Hepatocyte (in vitro differentiated cells): ENCODE measurements around the gene IARS1. TPM values are rescaled to one million over a fixed set of nuclear protein-coding genes. Genes with fewer than 3 reads are reported as not detected.

Source experiments
- DNase-seq: peaks from one replicate; pipeline ENCODE4 v3.0.0-alpha.2; 2016; ENCODE audit warnings: low spot score
- H2AFZ ChIP-seq: fragments of 200-600 bp; sonication (generic); 2 replicates; pipeline ENCODE4 v1.6.0; 2016; ENCODE audit warnings: antibody characterized with exemption, mild to moderate bottlenecking
- H3K27ac ChIP-seq: fragments of 200-600 bp; sonication (generic); 2 replicates; pipeline ENCODE4 v1.5.1; 2016; ENCODE audit warnings: mild to moderate bottlenecking
- H3K27me3 ChIP-seq: fragments of 200-600 bp; sonication (generic); 2 replicates; pipeline ENCODE4 v1.6.1; 2016
- H3K36me3 ChIP-seq: fragments of 200-600 bp; sonication (generic); replicated peaks from 2 replicates; pipeline ENCODE4 v1.5.1; 2016; ENCODE audit warnings: low read depth; ENCODE audit not compliant: insufficient read depth
- H3K4me1 ChIP-seq: fragments of 200-600 bp; sonication (generic); 2 replicates; pipeline ENCODE4 v1.5.1; 2016; ENCODE audit warnings: mild to moderate bottlenecking, moderate library complexity; ENCODE audit not compliant: insufficient read depth
- H3K4me2 ChIP-seq: fragments of 200-600 bp; sonication (generic); 2 replicates; pipeline ENCODE4 v1.6.0; 2016
- H3K4me3 ChIP-seq: fragments of 200-600 bp; sonication (generic); 2 replicates; pipeline ENCODE4 v1.5.1; 2016; ENCODE audit warnings: mild to moderate bottlenecking
- H3K79me2 ChIP-seq: fragments of 200-600 bp; sonication (generic); 2 replicates; pipeline ENCODE4 v1.6.0; 2017; ENCODE audit warnings: mild to moderate bottlenecking
- H3K9me2 ChIP-seq: fragments of 200-600 bp; sonication (generic); replicated peaks from 2 replicates; pipeline ENCODE4 v1.6.0; 2017; ENCODE audit warnings: mild to moderate bottlenecking; ENCODE audit not compliant: insufficient read depth
- H3K9me3 ChIP-seq: fragments of 200-600 bp; sonication (generic); 2 replicates; pipeline ENCODE4 v1.5.1; 2016; ENCODE audit warnings: low read depth, mild to moderate bottlenecking
- H4K20me1 ChIP-seq: fragments of 200-600 bp; sonication (generic); 2 replicates; pipeline ENCODE4 v1.6.0; 2016; ENCODE audit warnings: mild to moderate bottlenecking; ENCODE audit not compliant: insufficient read depth, poor library complexity, severe bottlenecking
- EZH2 ChIP-seq: fragments of 200-600 bp; sonication (generic); IDR thresholded peaks from 2 replicates; pipeline ENCODE4 v1.6.1; 2016; ENCODE audit warnings: antibody characterized with exemption, mild to moderate bottlenecking, borderline replicate concordance
- EZH2phosphoT487 ChIP-seq: fragments of 200-600 bp; sonication (generic); IDR thresholded peaks from one replicate; pipeline ENCODE4 v1.6.1; 2018; ENCODE audit warnings: antibody characterized with exemption, mild to moderate bottlenecking, low read depth, moderate library complexity; ENCODE audit not compliant: unreplicated experiment, severe bottlenecking
- WGBS: methylation state at CpG from one replicate; pipeline ENCODE4 v1.1.6; 2016; ENCODE audit warnings: low lambda C conversion rate; ENCODE audit errors: missing lambda C conversion rate; 5-methylcytosine and 5-hydroxymethylcytosine counted together
- polyA plus RNA-seq: library from polyadenylated mRNA; unstranded; fragments of >200 nt; fragmentation: Nextera tagmentation; extraction: Ambion mirVana; gene quantifications from 2 replicates; pipeline ENCODE4 v1.2.1, GENCODE V29; 2016
- total RNA-seq: library from RNA; depleted of rRNA; stranded (reverse); fragments of >200 nt; gene quantifications from 2 replicates; pipeline ENCODE4 v1.2.3, GENCODE V29; 2014
- TF ChIP-seq, protein P1 (sequence below): fragments of 200-600 bp; sonication (generic); IDR thresholded peaks from 2 replicates; pipeline ENCODE4 v1.5.1; 2016; ENCODE audit warnings: antibody characterized with exemption, mild to moderate bottlenecking; ENCODE audit not compliant: poor library complexity

The IARS1 gene
- total and polyA plus RNA-seq, 2 experiments from 2014 or later, result 74.4 to 158 TPM

DNA sequence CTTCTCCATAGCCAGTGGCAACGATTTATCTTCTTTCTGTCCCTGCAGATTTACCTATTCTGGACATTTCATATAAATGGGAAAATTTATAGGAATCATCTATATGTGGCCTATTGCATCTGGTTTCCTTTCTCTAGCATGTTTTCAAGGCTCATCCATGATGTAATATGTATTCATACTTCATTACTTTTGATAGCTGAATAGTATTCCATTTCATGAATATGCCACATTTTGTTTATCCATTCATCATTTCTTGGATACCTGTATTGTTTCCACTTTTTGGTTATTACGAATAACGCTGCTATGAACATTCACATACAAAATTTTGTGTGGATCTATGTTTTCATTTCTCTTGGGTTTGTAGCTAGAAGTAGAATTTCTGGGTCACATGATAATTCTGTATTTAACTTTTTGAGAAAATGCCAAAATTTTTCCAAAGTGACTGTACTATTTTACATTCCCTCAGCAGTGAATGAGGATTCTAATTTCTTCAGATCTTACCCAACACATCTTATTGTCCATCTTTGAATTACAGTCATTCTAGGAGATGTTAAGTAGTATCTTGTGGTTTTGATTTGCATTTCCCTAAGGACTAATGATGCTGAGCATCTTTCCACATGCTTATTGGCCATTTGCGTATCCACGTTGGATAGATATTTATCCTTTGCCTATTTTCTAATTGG is 3.6 kb downstream of the IARS1 start:
- Histone ChIP-seq H2AFZ (no peak overlapping the region), H3K4me3 (no peak overlapping the region), H3K4me1 (peaks cover 18% of the 10 kb centered on the region), H3K9me2 (no peaks in the 10 kb centered on the region), H3K4me2 (no peak overlapping the region), H4K20me1 (no peaks in the 10 kb centered on the region), H3K79me2 (peaks cover 77% of the 10 kb centered on the region), H3K36me3 (no peaks in the 10 kb centered on the region), H3K27ac (no peak overlapping the region), H3K9me3 (no peaks in the 10 kb centered on the region), H3K27me3 (no peaks in the 10 kb centered on the region)
- no peak for DNase-seq
- TF ChIP-seq EZH2phosphoT487, result no peak
- whole genome bisulfite sequencing, result 97% methylated on average over 5 of the region's 5 CpGs

DNA sequence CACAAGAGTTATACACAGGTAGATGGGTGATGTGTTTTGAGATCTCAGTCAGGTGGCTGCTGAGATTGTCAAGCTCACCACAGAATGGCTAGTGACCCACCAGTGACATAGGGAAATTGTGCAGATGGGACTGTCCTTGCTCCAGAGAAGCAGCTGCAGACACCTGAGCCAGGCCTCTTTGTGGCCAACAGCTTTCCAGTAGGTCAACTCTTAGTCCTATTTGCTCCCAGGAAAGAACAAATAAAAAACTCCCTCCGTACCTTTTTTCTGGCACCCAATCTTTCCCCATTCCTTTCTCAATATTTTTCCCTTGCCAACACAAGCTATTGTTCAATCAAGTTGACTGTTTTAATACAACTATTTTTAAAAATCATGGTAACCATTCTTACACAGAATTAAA is 14.2 kb downstream of the IARS1 start:
- Histone ChIP-seq H3K9me2 (no peaks in the 10 kb centered on the region), H3K36me3 (no peaks in the 10 kb centered on the region)
- 95% methylated on average over 1 of the region's 1 CpG for WGBS

GRCh38 chr9:92278110-92278509 is 15.4 kb downstream of the IARS1 start:
- Histone ChIP-seq H3K9me2 (no peaks in the 10 kb centered on the region), H3K4me1 (no peaks in the 10 kb centered on the region), H3K36me3 (no peaks in the 10 kb centered on the region), H3K4me2 (no peak overlapping the region), H3K9me3 (no peaks in the 10 kb centered on the region), H3K79me2 (peaks cover 12% of the 10 kb centered on the region), H3K4me3 (no peak overlapping the region), H3K27me3 (no peaks in the 10 kb centered on the region), H3K27ac (no peak overlapping the region), H2AFZ (no peak overlapping the region), H4K20me1 (no peaks in the 10 kb centered on the region)
- TF ChIP-seq EZH2 (no peak), EZH2phosphoT487 (no peak)
- TF ChIP-seq, protein P1, sequence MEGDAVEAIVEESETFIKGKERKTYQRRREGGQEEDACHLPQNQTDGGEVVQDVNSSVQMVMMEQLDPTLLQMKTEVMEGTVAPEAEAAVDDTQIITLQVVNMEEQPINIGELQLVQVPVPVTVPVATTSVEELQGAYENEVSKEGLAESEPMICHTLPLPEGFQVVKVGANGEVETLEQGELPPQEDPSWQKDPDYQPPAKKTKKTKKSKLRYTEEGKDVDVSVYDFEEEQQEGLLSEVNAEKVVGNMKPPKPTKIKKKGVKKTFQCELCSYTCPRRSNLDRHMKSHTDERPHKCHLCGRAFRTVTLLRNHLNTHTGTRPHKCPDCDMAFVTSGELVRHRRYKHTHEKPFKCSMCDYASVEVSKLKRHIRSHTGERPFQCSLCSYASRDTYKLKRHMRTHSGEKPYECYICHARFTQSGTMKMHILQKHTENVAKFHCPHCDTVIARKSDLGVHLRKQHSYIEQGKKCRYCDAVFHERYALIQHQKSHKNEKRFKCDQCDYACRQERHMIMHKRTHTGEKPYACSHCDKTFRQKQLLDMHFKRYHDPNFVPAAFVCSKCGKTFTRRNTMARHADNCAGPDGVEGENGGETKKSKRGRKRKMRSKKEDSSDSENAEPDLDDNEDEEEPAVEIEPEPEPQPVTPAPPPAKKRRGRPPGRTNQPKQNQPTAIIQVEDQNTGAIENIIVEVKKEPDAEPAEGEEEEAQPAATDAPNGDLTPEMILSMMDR, result no peak
- WGBS, result 81% methylated on average over 2 of the region's 2 CpGs
- DNase-seq, result no peak

More for the DNA sequence above, 14.2 kb downstream of the IARS1 start:
- no peaks in the 10 kb centered on the region for H4K20me1 ChIP-seq
- no peak for TF ChIP-seq EZH2phosphoT487
- TF ChIP-seq, protein P1, result no peak
- TF ChIP-seq EZH2, result no peak
- H3K27ac ChIP-seq, result no peak overlapping the region
- peaks cover 19% of the 10 kb centered on the region for H3K79me2 ChIP-seq
- no peak for DNase-seq
- no peaks in the 10 kb centered on the region for H3K27me3 ChIP-seq
- no peak overlapping the region for H3K4me3 ChIP-seq
- H3K9me3 ChIP-seq, result no peaks in the 10 kb centered on the region
- no peaks in the 10 kb centered on the region for H3K4me1 ChIP-seq
- no peak overlapping the region for H3K4me2 ChIP-seq
- H2AFZ ChIP-seq, result no peak overlapping the region

DNA sequence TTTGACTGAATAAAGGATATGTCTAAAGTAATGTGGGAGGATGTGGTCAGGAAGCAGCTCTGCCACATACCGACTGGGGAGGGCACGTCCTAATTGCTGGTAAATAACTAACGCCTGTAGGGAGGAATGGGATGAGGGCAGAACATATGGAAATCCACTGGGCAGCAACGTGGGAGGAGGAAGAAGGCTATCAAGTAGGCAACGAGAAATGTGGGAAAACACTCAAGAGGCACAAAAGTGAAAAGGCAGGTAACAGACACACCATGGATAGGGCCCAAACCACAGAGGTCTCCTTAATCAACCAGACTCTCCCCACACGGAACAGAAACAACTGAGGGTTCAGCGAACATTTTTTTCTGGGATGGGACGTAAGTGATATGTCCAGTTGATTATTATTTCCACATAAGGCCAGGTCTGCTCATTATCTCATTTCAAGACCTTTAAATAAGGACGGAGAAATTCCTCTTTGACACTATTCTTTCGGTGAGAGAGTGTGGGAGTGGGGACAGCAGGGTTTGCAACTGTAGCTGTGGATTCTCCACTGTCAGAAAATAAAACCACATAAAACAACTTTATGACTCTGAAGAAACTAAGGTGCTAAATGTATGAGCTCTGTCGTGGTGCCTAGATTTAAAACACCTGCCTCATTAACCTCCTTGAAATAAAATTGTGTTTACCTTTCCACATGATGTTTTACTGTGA is 17.0 kb downstream of the IARS1 start:
- Histone ChIP-seq H3K9me2 (no peaks in the 10 kb centered on the region), H3K4me2 (no peak overlapping the region), H3K27me3 (no peaks in the 10 kb centered on the region), H3K4me3 (no peak overlapping the region), H3K4me1 (no peaks in the 10 kb centered on the region), H4K20me1 (no peaks in the 10 kb centered on the region), H3K27ac (no peak overlapping the region), H3K79me2 (peaks cover 2% of the 10 kb centered on the region), H3K9me3 (no peaks in the 10 kb centered on the region), H2AFZ (no peak overlapping the region), H3K36me3 (no peaks in the 10 kb centered on the region)
- 88% methylated on average over 11 of the region's 11 CpGs for WGBS
- TF ChIP-seq EZH2phosphoT487 (no peak), EZH2 (no peak)
- TF ChIP-seq, protein P1, result no peak
- DNase-seq, result no peak
